ENCODE data around the gene RNU6-9. TPM values are rescaled to one million over a fixed set of nuclear protein-coding genes. Genes with fewer than 3 reads are reported as not detected.
"Not testable (repeated sequence)": the region's sequence is repeated elsewhere in the genome, so short reads cannot be mapped to it uniquely, and the experiment has no call there.

RNU6-9 gene
- total RNA-seq, 2 experiments from 2014 or later, result not detected

GRCh38 chr19:853014-853585, 40.2 kb upstream of the RNU6-9 start:
- Mint-ChIP-seq H3K27me3 (peaks cover 29% of the 10 kb centered on the region), H3K4me1 (ENCODE audit: low read depth) (no peaks in the 10 kb centered on the region), H3K36me3 (ENCODE audit: low read depth) (no peaks in the 10 kb centered on the region), H3K4me3 (no peak overlapping the region), H3K27ac (no peak overlapping the region), H3K9me3 (no peaks in the 10 kb centered on the region)
- Histone ChIP-seq H3K4me1 (ENCODE audit: insufficient read depth, low read length) (peaks cover 8% of the 10 kb centered on the region), H3K36me3 (ENCODE audit: insufficient read depth, low read length) (no peaks in the 10 kb centered on the region), H3K27me3 (ENCODE audit: control insufficient read depth in 1 of 2, insufficient read depth in 2 of 2, low read length in 2 of 2) (peaks cover 28 to 35% of the 10 kb centered on the region in 2 experiments), H3K27ac (ENCODE audit: low read depth in 1 of 2, low read length in 2 of 2) (no peak overlapping the region), H3K9me3 (ENCODE audit: control insufficient read depth in 1 of 2, insufficient read depth in 1 of 2, low read length in 2 of 2) (no peaks in the 10 kb centered on the region), H3K4me3 (ENCODE audit: low read length) (no peak overlapping the region)
- intact Hi-C loops (cut with DNase I, micrococcal nuclease), result no loop called here
- ATAC-seq (ENCODE audit: poor library complexity), result no peak
- POLR2A ChIA-PET, result no interaction called here
- TF ChIP-seq CTCF (IDR thresholded peaks at IDR 0.05), result no peak
- CTCF ChIA-PET, result no interaction called here
- no peak for DNase-seq

- CTCF ChIA-PET; H3K27ac Mint-ChIP-seq; H3K4me1 Mint-ChIP-seq (ENCODE audit: low read depth); ATAC-seq (ENCODE audit: poor library complexity); H3K9me3 Mint-ChIP-seq; H3K4me3 Mint-ChIP-seq; H3K27ac ChIP-seq (ENCODE audit: low read depth in 1 of 2, low read length in 2 of 2); H3K4me1 ChIP-seq (ENCODE audit: insufficient read depth, low read length); H3K36me3 Mint-ChIP-seq (ENCODE audit: low read depth); intact Hi-C loops (cut with DNase I, micrococcal nuclease); H3K9me3 ChIP-seq (ENCODE audit: control insufficient read depth in 1 of 2, insufficient read depth in 1 of 2, low read length in 2 of 2); DNase-seq; H3K4me3 ChIP-seq (ENCODE audit: low read length); POLR2A ChIA-PET; H3K36me3 ChIP-seq (ENCODE audit: insufficient read depth, low read length): not testable (repeated sequence)
- peaks cover 29% of the 10 kb centered on the region for H3K27me3 Mint-ChIP-seq
- peaks cover 23 to 31% of the 10 kb centered on the region in 2 experiments for H3K27me3 ChIP-seq (ENCODE audit: control insufficient read depth in 1 of 2, insufficient read depth in 2 of 2, low read length in 2 of 2)
Observed at GRCh38 chr19:853614-854220, 39.6 kb upstream of the RNU6-9 start.

- peaks cover 24 to 37% of the 10 kb centered on the region in 2 experiments for H3K27me3 ChIP-seq (ENCODE audit: control insufficient read depth in 1 of 2, insufficient read depth in 2 of 2, low read length in 2 of 2)
Observed at GRCh38 chr19:854549-854948, 38.7 kb upstream of the RNU6-9 start.

More at GRCh38 chr19:854549-854948, 38.7 kb upstream of the RNU6-9 start:
- ChIA-PET CTCF (interaction anchor here (1.1 kb wide), 1 partner anchor 173 kb away, joined by 3 read pairs; no protein-coding TSS in a partner anchor), POLR2A (no interaction called here)
- H3K36me3 ChIP-seq (ENCODE audit: insufficient read depth, low read length), result no peaks in the 10 kb centered on the region
- H3K4me3 Mint-ChIP-seq, result no peak overlapping the region
- H3K27ac ChIP-seq (ENCODE audit: low read depth in 1 of 2, low read length in 2 of 2), result no peak overlapping the region
- no peaks in the 10 kb centered on the region for H3K9me3 Mint-ChIP-seq
- no peaks in the 10 kb centered on the region for H3K4me1 Mint-ChIP-seq (ENCODE audit: low read depth)
- no peak overlapping the region for H3K4me3 ChIP-seq (ENCODE audit: low read length)
- H3K27me3 Mint-ChIP-seq, result peaks cover 22% of the 10 kb centered on the region
- H3K4me1 ChIP-seq (ENCODE audit: insufficient read depth, low read length), result peaks cover 12% of the 10 kb centered on the region
- intact Hi-C loops (cut with DNase I, micrococcal nuclease), result no loop called here
- H3K36me3 Mint-ChIP-seq (ENCODE audit: low read depth), result no peaks in the 10 kb centered on the region
- ATAC-seq (ENCODE audit: poor library complexity), result no peak
- TF ChIP-seq CTCF (IDR thresholded peaks at IDR 0.05), result no peak
- no peak overlapping the region for H3K27ac Mint-ChIP-seq
- DNase-seq, result no peak
- H3K9me3 ChIP-seq (ENCODE audit: control insufficient read depth in 1 of 2, insufficient read depth in 1 of 2, low read length in 2 of 2), result peaks cover 0 to 5% of the 10 kb centered on the region in 2 experiments
